Stimulated activated CD4-positive, alpha-beta T cell treated with anti-CD3 and anti-CD28 coated beads, Interleukin-12 subunit alpha, Interleukin-12 subunit beta, amount 100 ng/mL, for 48 hours (primary cell): ENCODE measurements around the gene NAP1L4.

Experiments
- DNase-seq, 3 donors: peaks; one replicate each; pipeline ENCODE4 v3.0.0-alpha.2; 2020; ENCODE audit warnings: low read depth in 2 of 3, low spot score in 1 of 3

The NAP1L4 gene

DNA sequence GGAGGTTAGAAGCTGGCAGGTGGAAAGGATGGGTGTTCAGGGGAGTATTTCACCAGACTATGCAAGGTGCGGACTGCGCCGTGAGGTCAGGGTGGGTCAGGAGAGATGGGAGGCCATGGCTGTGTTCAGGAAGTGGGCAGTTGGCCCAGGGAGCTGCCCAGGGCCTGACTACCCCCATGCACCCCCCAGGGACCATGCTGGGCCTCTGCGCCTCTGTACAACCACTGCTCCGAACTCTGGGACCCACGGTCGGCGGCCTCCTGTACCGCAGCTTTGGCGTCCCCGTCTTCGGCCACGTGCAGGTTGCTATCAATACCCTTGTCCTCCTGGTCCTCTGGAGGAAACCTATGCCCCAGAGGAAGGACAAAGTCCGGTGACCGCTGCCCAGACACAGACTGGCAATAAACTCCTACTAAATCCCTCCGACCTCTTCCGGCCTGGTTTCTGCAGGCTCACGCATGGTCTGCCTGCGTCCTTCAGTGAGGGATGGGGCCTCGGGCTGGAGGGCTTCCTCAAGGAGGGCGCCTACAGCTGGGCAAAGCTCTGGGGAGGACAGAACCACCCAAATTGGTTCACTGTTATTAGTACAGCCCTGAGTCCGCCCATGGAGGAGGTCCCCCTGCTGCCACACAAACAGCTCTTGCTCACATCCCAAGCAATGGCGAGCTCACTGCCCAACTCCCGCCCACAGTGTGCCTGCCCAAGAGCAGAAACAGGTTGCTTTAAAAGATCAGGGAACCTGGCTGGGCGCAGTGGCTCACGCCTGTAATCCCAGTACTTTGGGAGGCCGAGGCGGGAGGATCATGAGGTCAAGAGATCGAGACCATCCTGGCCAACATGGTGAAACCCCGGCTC is 67.1 kb downstream of the NAP1L4 start:
- no peak for DNase-seq

DNA sequence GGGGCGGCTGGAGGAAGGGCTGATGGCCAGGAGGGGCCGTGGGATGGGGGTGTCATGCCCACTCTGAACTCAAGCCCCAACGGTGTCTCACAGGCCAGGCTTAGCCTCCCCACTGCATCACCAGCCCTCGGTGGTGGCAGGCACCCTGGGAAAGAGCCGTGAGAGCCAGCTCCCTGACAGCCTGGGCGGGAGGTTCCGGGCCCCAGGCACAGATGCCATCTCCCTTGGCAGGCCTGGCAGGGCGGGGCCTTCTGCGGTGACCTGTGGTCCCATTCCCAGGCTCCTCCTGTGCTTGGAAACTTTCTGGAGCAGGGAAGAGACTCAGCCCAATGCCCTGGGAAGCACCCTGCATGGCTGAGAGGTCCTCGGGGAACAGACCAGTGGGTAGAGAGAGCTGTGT is 67.7 kb downstream of the NAP1L4 start:
- DNase-seq, result no peak

DNA sequence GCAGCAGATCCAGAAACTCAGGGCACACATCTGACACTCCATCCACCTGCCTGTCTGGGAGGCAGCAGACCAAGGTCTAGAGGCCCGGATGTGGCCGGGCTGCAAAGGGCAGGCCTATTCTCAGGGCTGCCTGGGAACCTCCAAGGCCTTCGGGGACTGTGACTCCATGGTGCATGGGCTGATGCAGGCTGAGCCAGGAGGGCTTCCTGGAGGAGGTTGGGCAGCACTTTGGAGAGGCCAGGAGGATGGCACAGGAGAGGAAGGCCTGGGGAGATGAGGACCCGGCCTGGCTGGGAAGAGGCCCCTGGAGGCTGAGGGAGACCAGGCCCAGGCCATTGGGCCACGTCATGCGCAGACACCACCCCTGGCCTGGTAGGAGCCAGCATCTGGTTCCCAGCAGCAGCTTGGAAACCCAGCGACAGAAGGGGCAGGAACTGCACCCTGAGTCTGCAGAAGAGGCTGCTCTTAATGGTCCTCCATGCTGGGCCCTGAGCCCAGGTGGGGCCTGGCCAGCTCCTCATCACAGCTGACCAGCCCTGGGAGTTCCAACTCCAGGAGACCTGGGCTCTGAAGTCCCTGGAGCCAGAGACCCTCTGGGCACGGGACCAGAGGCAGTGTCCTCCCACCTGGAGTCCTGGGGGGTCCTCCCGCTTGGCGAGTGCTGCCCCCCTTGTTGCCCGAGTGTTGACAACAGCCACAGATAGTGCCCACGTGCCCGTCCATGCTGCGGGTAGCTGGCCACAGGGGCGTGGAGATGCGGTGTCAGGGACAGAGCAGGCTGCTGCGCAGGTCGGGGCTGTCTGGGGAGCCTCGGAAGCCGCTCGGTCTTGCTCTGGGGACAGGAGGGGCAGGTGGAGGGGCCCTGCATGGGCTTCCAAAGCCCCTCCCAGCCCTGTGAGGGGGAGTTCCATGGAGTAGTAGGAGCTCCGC is 68.4 kb downstream of the NAP1L4 start:
- no peak for DNase-seq

DNA sequence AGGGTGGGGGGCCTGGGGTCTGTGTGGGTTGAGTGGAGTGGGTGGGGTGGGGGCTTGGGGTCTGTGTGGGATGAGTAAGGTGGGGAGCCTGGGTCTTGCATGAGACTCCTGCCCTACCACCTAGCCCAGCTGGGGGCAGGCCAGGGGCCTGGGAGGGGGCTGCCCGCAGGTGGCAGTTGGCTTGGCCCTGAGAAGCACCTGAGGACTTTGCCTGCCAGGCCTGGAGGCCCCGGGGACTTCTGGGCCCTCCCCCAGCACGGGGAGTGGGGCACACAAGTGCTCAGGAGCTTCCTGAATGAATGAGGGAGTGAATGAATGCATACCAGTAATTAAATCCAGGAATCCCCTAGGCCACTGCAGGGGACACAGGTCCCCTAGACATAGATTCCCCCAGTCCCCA is 69.5 kb downstream of the NAP1L4 start:
- DNase-seq, result no peak

DNA sequence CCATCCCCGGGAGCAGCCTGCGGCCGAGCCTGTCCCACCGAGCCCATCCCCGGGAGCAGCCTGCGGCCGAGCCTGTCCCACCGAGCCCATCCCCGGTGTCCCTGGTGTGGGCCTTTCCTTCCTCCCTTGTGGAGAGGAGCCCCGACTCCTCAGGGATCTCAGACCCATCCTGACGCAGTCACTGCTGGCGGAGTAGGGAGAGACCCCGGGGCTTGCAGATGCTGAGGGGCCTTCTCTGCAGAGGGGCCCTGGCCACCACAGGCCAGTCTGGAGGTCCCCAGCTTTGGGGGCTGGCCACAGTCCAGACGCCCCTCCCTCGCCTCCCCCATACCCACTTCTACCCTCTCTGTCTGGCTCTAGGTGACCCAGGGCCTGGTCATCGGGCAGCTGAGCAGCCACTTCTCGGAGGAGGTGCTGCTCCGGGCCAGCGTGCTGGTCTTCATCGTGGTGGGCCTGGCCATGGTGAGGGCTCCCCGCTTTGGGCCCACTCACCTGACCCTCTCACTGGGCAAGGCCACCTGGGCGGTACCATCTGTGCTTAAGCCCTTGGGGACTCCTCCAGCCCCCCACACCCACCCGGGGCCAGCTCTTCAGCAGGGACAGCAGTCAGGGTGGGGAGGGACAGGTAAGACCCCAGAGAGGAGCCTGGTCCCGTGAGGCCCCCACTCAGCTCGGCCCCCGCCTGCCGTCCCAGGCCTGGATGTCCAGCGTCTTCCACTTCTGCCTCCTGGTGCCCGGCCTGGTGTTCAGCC is 70.2 kb downstream of the NAP1L4 start:
- no peak for DNase-seq

DNA sequence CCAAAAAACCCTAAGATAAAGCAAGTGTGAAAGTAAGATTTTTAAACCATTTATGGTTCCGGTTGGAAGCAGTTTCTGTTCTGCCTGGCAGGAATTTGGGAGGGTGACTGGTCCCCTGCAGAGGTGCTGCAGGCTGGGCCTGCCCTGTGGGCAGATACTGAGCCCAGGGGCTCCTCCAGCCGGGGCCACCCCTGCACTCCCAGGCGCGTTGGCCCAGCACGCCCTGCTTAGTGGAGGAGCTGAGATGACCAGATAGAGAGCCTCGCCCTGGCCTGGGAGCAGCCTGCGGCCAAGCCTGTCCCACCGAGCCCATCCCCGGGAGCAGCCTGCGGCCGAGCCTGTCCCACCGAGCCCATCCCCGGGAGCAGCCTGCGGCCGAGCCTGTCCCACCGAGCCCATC is 70.9 kb downstream of the NAP1L4 start:
- no peak for DNase-seq

DNA sequence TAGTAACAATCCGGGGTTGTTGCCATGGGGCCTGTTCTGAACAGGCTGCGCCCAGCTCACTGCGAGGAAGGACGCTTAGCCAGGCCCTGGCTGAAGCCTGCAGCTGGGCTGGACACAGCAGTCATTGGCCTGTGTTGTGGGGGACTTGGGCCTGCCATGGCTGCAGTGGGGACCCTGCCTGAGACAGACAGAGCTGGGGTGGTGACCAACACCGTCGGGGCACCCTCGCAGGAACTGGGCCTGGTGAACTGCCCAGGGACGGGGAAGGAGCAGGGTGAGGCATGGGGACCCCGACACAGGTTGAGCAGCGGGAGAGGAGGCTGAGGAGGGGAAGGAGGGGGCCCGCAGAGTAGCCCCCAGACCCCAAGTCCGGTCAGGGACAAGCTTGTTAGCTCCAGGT is 71.8 kb downstream of the NAP1L4 start:
- DNase-seq, result no peak

DNA sequence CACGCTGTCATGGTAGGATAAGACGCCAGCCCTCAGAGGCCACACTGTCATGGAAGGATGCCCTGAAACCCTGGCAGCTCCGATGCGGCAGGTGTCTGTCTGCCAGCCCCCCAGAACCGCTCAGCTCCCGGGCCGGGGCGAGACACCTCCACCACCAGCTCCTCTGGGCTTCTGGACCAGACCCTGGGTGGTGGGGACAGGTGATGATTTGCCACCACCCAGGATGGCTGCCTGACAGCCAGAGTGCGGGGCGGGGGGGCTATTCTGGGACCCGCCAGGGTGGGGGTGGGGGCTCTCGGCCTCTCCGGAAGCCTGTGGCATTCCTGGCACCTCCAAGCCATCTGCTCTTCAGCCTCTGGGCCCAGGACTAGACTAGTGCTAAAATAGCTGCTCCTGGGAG is 72.3 kb downstream of the NAP1L4 start:
- DNase-seq, result no peak

DNA sequence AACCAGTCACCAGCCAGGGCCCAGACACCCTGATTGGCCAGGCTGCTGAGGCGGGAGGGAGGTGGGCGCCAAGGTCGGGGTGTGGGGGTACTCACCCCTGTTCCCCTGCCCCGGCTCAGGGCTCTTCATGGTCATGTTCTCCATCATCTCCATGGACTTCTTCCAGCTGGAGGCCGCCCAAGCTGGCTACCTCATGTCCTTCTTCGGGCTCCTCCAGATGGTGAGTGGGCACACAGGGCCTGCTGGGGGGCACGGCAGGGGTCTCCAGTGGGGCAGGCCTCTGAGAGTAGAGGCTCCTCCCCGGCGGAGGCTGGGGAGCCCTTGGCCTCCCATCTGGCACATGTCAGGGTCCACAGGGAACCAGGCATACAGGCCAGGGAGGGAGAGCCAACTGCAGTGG is 72.9 kb downstream of the NAP1L4 start:
- no peak for DNase-seq

DNA sequence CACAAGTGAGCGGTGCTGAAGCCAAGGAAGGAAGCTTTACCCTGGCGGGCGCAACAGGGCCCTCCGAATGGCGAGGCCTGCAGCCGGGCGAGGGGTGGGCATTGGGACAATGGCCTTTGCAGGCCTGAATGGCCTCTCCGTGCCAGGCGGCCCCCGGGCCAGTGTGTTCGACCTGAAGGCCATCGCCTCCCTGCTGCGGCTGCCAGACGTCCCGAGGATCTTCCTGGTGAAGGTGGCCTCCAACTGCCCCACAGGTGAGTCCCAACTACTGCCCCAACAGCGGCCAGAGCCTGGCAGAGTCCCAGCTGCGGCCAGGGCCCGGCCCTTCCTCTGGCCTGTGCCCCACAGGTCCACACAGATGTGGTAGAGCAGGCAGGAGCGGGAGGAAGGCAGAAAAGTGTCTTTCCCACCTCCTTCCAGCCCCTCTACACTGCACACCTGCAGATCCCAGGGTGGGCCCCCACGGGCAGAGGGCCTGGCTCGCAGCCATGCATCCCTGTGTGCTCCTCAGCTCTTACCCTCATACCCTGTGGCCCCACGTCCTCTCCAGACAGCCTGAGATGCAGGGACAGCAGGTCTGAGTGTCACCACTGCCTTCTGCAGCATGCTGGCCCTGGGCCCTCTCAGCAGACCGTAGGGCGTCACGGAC is 74.2 kb downstream of the NAP1L4 start:
- no peak for DNase-seq

DNA sequence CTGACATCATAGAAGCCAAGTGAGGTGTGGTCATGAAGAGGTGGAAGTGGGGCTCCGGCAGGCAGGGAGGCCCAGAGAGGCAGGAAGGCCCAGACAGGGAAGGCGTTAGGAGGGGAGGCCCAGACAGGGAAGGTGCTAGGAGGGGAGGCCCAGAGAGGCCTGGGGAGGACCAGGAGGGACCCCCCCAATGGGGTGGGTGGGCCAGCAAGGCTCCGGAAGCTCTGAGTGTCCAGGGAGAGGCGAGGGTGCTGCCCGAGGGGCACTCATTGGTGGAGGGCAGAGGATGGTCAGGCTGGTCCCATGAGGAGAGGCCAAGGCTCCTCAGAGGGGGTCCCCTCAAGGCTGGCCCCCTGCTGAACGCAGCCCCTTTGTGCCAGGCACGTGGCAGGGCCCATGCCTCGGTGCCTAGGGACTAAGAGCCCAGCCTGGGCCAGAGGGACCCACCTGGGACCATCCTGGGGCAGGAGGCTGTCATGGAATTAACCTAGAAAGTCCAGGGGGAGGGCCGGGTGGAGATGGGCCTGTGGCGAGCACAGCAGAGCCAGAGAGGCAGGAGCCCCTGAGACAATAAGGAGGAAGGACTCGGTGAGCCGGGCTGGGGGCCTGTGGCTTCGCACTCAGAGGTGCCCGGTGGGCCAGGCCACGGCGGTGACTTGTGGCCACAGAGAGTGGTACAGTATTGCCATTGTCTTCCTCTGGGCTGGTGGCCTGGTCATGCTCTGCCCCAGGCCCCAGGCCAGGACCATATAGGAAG is 75.1 kb downstream of the NAP1L4 start:
- no peak for DNase-seq

DNA sequence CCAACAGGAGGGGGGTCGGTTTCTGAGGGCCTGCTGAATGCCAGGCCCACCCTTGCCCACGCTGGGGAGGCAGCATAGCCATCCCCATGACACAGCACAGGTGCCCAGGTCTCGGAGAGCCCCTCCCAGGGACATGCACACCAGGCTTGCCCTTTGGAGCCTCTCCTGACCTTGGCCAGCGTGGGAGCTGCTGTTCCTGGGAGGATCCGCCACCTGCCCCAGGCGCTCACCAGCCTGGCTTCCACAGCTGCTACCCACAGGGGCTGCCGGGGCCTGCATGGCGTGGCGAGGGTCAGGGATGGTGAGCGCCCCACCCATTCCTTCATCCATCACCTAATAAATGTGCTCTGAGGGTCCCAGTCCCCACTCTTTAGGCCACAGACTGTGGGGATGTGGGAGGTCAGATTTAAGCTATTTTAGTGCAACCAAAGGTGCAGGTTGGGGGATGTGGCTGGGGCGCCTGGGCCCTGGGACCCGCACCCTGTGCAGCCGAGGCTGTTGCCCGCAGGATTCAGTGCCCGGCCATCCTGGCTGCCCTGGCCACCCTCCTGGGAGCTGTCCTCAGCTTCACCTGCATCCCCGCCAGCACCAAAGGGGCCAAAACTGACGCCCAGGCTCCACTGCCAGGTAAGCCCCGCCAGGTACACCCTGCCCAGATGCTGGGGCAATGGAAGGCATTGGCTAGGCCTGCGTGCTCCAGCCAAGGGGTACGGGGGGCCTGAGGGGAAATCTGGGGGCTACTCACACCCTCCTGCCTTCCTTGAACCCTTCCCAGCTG is 75.8 kb downstream of the NAP1L4 start:
- DNase-seq, result no peak

DNA sequence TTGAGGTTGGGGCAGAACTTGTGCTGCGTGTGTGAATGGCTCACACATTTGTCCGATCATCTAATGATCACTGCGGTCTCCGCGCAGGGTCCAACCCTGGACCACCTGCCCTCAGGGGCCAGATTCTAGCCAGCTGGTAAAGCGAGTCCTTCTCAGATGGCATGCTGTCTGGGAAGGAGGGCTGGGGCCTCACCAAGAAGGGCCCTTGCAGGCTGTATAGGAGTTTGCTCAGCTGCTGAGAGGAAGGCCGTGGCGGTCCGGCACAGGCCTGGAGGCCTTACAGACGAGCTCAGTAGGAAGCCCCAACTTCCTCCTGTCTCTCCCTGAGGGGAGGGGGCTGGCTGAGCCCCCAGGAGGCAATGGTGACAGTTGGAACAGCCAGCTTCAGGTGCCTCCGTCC is 76.7 kb downstream of the NAP1L4 start:
- no peak for DNase-seq

DNA sequence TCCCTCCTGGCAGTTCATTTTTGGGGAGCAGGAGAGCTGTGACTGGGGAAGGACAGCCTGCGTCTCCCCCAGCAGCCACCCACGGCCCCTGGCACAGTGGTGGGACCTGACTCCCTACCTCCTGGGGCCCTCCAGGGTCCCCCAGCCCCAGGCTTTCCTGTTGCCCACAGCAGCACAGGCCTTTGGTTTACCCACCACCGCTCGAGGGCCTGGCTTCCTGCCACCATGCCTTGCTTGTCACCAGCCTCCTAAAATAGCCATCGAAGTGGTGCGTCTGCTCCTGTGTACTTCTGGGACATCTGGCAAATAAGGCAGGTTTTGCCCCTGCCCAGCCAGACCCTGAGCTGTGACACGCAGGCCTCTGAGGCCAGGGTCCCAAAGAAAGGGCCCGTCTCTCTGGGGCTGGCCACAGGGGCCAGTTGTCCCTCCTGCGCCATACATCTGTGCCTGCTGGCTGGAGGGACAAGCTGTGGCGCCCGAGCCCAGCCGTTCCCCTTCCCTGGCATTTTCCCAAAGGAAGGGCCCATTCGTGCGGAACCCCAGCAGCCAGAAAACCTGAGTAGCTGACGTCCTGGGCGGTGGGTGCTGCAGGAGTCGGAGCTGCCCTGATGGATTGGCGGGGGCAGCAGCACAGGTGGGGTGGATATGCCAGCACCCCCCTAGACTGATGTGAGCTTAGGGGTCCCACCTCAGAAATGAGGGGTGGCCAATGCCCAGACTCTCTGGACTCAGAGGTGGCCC is 77.5 kb downstream of the NAP1L4 start:
- DNase-seq, result no peak

DNA sequence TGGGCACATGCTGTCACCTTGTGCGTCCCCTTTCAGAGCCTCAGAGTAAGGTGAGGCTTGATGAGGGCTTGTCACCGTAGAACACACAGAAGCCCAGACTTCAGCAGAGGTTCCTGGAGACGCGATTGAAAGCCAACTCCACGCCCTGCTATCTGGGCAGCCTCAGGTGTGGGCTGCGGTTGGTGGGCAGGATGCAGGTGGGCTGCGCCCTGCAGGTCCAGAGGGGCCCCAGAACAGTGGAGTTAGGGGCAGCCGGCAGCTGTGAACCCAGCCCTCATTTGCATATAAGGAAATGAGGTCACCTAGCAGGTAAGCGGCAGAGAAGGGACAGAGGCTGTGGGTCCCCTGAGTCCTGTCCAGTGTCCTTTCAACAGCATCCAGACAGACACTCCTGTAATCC is 78.4 kb downstream of the NAP1L4 start:
- no peak for DNase-seq

DNA sequence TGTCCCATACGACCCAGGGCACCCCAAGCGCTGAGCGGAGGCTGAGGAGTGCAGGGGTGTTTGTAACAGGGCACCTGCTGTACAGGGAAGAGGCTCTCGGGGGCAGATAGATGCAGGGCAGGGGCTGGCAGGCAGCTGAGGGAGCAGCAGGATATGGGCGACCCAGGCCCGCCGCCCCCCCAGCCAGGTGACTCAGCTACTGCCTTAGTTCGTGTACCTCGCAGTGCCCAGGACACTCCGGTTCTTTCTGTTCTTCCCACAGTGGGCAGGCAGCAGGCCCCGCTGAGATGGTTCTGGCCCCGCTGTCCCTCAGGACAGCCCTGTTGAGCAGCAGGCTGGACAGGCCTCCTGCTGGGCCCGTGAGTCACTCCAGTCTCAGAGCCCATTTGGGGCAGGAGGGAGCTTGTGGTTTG is 79.1 kb downstream of the NAP1L4 start:
- no peak for DNase-seq

DNA sequence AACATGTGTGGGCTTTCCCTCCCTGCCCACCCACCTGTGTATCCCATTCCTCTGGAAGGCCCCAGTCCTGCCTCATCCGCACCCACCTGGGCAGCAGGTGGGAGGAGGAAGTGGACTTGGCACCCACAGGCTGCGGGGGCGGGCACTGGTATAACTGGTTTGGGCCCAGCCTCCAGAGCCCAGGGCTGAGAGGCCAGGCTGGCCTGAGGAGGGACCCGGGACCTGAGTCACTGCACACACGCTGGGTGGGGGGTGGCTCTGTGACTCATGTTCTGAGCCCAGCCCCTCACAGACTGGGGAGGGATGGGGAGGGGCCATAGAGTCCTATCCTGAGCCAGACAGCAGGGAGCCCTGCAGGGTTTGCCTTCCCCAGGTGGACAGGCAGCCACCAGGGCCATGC is 79.6 kb downstream of the NAP1L4 start:
- no peak for DNase-seq

DNA sequence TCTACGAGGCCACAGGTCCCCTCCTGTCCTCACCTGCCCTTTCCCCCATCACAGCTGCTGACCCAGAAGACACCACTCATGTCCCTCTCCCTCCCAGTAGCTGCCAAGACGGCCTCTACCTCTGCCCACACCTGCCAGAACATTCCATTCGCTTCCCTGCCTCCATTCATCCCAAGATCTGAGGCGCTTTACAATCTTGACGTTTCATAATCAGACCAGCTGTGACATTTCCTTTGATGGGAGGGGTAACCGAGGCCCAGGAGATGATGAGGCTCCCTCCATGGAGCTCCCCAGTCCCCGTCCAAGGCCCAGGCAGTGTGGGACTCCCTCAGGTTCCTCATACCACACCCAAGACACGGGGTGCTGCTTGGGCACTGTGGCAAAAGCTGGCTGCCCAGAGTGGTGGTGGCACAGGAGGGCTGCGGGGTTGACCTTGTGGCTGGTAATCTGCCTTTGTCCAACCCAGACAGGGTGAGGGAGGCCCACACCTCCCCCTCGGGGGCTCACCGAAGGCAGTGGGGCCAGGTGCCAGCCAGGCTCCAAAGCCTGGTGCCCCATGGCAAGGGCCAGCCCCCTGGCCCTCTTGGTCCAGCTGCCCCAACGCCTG is 80.2 kb downstream of the NAP1L4 start:
- DNase-seq, result no peak
